GM12874 (cell line): ENCODE data around the gene TBC1D9.

Experiments used
- TF ChIP-seq, protein P1 (sequence below): IDR thresholded peaks from 2 replicates; pipeline ENCODE4 v1.5.1; 2011; ENCODE audit warnings: low read depth, mild to moderate bottlenecking, control low read depth, low read length, moderate library complexity; ENCODE audit not compliant: insufficient read depth

The TBC1D9 gene

DNA sequence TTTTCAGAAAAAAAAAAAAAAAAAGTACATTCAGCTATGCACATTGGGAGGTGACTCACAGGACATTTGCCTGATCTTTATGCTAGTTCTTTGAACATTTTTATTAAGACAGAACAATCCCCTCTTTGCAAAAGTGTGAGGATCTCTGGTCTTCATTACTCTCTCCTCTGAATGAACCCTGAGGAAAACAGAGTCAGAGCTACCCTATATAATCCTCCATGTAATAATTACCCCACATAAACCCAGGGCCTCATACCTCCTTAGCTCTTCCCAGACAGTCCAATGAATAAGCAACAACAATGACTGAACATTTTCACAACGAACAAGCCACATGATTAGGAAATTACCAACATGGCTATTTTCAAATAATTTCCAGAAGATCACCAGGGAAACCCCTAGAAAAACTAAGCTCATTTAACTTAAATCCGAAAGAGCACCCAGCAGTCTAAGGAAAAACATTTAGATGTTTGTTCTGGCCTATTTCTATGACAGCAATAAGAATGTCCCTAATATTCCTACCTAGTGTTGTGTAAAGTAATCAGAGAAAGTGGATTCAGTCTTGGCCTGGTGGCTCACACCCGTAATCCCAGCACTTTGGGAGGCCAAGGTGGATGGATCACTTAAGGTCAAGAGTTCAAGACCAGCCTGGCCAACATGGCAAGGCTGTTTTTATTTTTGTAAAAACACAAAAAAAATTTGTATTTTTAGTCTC is 37.8 kb downstream of the TBC1D9 start:
- TF ChIP-seq, protein P1, sequence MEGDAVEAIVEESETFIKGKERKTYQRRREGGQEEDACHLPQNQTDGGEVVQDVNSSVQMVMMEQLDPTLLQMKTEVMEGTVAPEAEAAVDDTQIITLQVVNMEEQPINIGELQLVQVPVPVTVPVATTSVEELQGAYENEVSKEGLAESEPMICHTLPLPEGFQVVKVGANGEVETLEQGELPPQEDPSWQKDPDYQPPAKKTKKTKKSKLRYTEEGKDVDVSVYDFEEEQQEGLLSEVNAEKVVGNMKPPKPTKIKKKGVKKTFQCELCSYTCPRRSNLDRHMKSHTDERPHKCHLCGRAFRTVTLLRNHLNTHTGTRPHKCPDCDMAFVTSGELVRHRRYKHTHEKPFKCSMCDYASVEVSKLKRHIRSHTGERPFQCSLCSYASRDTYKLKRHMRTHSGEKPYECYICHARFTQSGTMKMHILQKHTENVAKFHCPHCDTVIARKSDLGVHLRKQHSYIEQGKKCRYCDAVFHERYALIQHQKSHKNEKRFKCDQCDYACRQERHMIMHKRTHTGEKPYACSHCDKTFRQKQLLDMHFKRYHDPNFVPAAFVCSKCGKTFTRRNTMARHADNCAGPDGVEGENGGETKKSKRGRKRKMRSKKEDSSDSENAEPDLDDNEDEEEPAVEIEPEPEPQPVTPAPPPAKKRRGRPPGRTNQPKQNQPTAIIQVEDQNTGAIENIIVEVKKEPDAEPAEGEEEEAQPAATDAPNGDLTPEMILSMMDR, result no peak

DNA sequence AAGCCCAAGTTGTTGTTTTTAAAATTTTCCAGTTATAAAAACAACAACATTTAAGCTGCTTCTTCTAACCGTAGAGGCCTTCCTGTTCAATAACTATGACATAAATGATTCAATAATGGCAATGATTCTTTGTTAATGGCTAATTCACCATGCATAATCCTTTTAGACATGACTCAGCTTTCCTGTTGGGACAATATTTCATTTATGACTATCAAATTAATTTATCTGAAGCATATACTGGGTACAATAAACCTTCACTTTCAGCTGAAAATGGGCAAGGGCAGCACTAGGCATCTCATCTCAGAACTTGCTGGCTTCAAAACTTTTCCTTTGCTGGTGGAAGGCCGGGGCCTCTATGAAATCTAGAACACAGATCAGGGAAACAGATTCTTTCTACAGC is 38.9 kb downstream of the TBC1D9 start:
- TF ChIP-seq, protein P1, result no peak

DNA sequence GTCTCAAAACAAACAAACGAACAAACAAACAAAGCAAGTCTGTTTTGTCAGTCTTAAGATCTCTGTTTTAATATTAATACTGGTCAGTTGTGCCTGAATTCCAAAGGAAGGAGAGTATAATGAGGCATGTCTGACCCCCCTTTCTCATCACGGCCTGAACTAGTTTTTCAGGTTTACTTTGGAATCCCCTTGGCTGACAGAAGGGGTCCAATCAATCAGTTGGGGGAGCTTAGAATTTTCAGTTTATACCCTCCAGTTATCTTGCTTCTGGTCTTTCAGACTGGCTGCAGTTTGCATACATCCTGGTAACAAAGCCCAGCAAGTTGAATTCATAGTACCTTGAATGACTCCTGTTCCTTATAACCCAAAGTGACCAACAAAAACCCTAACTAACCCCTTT is 41.1 kb downstream of the TBC1D9 start:
- TF ChIP-seq, protein P1, result no peak

DNA sequence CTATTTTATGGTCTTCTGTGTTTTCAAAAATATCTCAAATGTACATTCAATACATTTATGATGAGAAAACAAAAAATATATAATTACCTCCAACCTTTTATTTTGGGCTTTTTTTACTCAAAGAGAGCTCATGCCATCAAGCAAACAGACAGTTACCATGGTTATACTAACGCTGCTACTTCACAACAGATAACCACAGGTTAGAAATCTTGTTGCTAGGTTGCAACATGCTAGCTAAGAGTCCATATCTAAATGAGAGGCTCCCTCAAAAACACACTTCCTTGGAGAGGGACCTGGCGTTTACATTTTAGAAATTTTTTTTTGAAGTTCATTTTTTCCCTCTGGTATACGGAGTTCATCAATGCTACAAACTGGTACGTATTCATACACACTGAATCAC is 44.3 kb downstream of the TBC1D9 start:
- TF ChIP-seq, protein P1, result no peak

DNA sequence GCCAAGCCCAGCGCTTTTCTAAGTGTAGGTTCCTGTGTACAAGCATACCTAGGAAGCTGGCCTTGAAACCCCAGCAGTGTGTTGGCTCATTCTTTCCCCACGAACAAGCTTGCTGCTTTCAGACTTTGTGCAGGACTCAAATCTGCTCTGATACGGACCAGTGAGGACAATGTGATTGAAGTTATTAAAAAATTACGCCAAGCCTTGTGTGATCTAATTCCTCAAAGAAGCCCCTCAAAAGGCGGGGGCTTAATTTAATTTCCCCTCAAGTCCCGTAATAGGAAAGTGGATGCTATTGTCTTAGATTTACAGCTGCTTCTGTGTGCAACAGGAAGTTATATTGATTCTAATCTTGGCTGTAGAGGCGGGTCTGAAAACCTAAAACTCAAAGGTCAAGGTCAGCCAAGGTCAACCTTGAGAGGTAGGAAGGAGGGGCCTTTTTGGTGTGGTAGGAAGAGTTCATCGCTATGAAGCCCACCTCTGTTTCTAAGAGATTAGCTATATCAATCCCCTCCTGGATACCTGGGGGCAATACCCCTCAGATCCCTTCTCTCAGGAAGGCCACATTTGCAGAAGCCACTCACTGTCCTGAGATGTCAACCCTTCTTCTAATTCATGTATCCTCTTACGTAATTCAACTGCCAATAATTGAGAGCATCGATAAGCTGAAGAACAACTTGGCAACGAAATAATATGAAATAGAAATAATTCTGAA is 45.1 kb downstream of the TBC1D9 start:
- TF ChIP-seq, protein P1, result no peak

DNA sequence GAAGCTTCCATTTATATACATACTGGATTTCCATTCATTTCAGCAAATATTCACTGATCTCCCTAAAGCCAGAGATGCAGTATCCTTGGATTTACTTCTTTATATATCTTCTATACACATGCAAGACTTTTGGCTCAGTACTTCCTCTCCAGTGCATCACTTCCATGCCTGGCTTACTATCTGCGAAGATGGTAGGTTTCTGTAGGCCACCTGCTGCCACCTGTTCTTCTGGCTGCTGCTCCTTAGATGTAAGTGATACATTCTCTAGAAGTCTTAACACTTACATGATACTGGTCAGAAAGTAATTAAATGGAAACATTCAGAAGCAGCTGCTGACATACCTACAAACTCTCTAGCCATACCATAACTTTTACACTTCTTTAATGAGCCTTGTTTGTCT is 48.9 kb downstream of the TBC1D9 start:
- TF ChIP-seq, protein P1, result no peak

DNA sequence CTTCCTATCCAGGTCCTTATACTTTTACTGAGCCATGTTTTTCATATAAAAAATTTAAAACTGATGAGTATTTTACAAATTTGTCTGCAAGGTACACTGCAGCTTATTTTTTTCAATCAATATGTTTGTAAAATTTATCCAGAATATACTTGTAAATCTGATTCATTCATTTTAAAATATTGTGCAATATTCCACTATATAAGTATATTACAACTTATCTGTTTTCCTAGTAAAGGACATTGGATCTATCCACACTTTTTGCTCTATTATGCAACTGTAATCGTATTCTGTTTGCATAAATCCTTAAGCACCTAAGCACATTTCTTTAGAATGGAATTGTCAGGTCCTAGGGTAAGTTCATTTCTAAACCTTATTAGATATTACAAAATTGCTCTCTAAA is 49.5 kb downstream of the TBC1D9 start:
- TF ChIP-seq, protein P1, result no peak
